GM19463 (cell line): ENCODE data around the gene SAFB2.

Experiments
- ATAC-seq: cut with Tn5 transposase; IDR thresholded peaks from one replicate; pipeline ENCODE4 v1.9.1; 2021; ENCODE audit warnings: mild to moderate bottlenecking, moderate library complexity; ENCODE audit not compliant: unreplicated experiment

SAFB2 gene

GRCh38 chr19:5635427-5635826 is 12.9 kb upstream of the SAFB2 start:
- ATAC-seq: no peak

- no peak for ATAC-seq
Observed at GRCh38 chr19:5632657-5633056, 10.1 kb upstream of the SAFB2 start.

GRCh38 chr19:5632241-5632612 is 9.7 kb upstream of the SAFB2 start:
- ATAC-seq: no peak

- ATAC-seq: no peak
Observed at GRCh38 chr19:5631567-5632240, 9.1 kb upstream of the SAFB2 start.

GRCh38 chr19:5628919-5629481 is 6.4 kb upstream of the SAFB2 start:
- ATAC-seq: no peak

- no peak for ATAC-seq
Observed at GRCh38 chr19:5628461-5628860, 5.9 kb upstream of the SAFB2 start.

GRCh38 chr19:5627395-5627904 is 4.9 kb upstream of the SAFB2 start:
- ATAC-seq: no peak

GRCh38 chr19:5625641-5626040 is 3.1 kb upstream of the SAFB2 start:
- no peak for ATAC-seq

- ATAC-seq: no peak
Observed at GRCh38 chr19:5624741-5625278, 2.2 kb upstream of the SAFB2 start.

- no peak for ATAC-seq
Observed at GRCh38 chr19:5624018-5624663, 1.6 kb upstream of the SAFB2 start.

GRCh38 chr19:5623397-5624017 is 931 bp upstream of the SAFB2 start:
- ATAC-seq: no peak

GRCh38 chr19:5621945-5622464 is 571 bp downstream of the SAFB2 start:
- ATAC-seq: no peak

GRCh38 chr19:5621311-5621944 is 1.1 kb downstream of the SAFB2 start:
- no peak for ATAC-seq

GRCh38 chr19:5619946-5620345 is 2.6 kb downstream of the SAFB2 start:
- no peak for ATAC-seq

GRCh38 chr19:5618591-5618990 is 4.0 kb downstream of the SAFB2 start:
- no peak for ATAC-seq

- no peak for ATAC-seq
Observed at GRCh38 chr19:5617080-5617479, 5.5 kb downstream of the SAFB2 start.

- ATAC-seq: no peak
Observed at GRCh38 chr19:5615756-5616327, 6.7 kb downstream of the SAFB2 start.

- no peak for ATAC-seq
Observed at GRCh38 chr19:5612891-5613865, 9.4 kb downstream of the SAFB2 start.

GRCh38 chr19:5609881-5610448 is 12.6 kb downstream of the SAFB2 start:
- no peak for ATAC-seq
